ENCODE measurements around the gene HMSD. TPM values are rescaled to one million over a fixed set of nuclear protein-coding genes. Genes with fewer than 3 reads are reported as not detected.
"Not testable (repeated sequence)": the region's sequence is repeated elsewhere in the genome, so short reads cannot be mapped to it uniquely, and the experiment has no call there.

HMSD gene
- total RNA-seq, result 16.8 and 25.0 TPM in 2 replicates

GRCh38 chr18:63949068-63949737, at the start of gene HMSD:
Gene HMSD (plus strand): TSS chr18:63949301. CDS start chr18:63953456, 4,155 bp downstream.
- peaks cover 15% of the 10 kb centered on the region for H3K27me3 Mint-ChIP-seq
- intact Hi-C loops (cut with micrococcal nuclease), result loop anchor here (1.0 to 5.0 kb wide), 3 partner anchors 13 to 1232 kb away; partner anchors contain the start of gene PHLPP1
- H3K4me1 Mint-ChIP-seq, result peaks cover 37% of the 10 kb centered on the region
- peak within 1 kb of the TSS; percentile 91 for H3K27ac Mint-ChIP-seq
- H3K4me3 Mint-ChIP-seq, result peak within 1 kb of the TSS; percentile 88
- H3K36me3 Mint-ChIP-seq (ENCODE audit: low read depth), result peaks cover 11% of the 10 kb centered on the region
- peak; percentile 90 for DNase-seq
- H3K9me3 Mint-ChIP-seq, result peaks cover 7% of the 10 kb centered on the region

- Mint-ChIP-seq H3K36me3 (ENCODE audit: low read depth) (no peaks in the 10 kb centered on the region), H3K27ac (no peak overlapping the region), H3K4me1 (peaks cover 2% of the 10 kb centered on the region), H3K27me3 (peaks cover 33% of the 10 kb centered on the region), H3K9me3 (no peaks in the 10 kb centered on the region), H3K4me3 (no peak overlapping the region)
- intact Hi-C loops (cut with micrococcal nuclease), result no loop called here
- DNase-seq, result no peak
Measured at GRCh38 chr18:63903851-63904570, 45.1 kb upstream of the HMSD start.

GRCh38 chr18:63904694-63905093, 44.4 kb upstream of the HMSD start:
- peaks cover 2% of the 10 kb centered on the region for H3K4me1 Mint-ChIP-seq
- H3K27ac Mint-ChIP-seq, result no peak overlapping the region
- no peaks in the 10 kb centered on the region for H3K9me3 Mint-ChIP-seq
- no peaks in the 10 kb centered on the region for H3K36me3 Mint-ChIP-seq (ENCODE audit: low read depth)
- intact Hi-C loops (cut with micrococcal nuclease), result no loop called here
- no peak overlapping the region for H3K4me3 Mint-ChIP-seq
- DNase-seq, result no peak
- H3K27me3 Mint-ChIP-seq, result peaks cover 30% of the 10 kb centered on the region

GRCh38 chr18:63905361-63905760, 43.7 kb upstream of the HMSD start:
- Mint-ChIP-seq H3K9me3 (no peaks in the 10 kb centered on the region), H3K36me3 (ENCODE audit: low read depth) (no peaks in the 10 kb centered on the region), H3K27me3 (peaks cover 29% of the 10 kb centered on the region), H3K27ac (no peak overlapping the region), H3K4me1 (peaks cover 2% of the 10 kb centered on the region), H3K4me3 (no peak overlapping the region)
- intact Hi-C loops (cut with micrococcal nuclease), result no loop called here
- no peak for DNase-seq

GRCh38 chr18:63906056-63906455, 43.0 kb upstream of the HMSD start:
- Mint-ChIP-seq H3K27me3 (peaks cover 31% of the 10 kb centered on the region), H3K27ac (no peak overlapping the region), H3K9me3 (no peaks in the 10 kb centered on the region), H3K4me1 (peaks cover 2% of the 10 kb centered on the region), H3K4me3 (no peak overlapping the region), H3K36me3 (ENCODE audit: low read depth) (no peaks in the 10 kb centered on the region)
- intact Hi-C loops (cut with micrococcal nuclease), result no loop called here
- no peak for DNase-seq

- Mint-ChIP-seq H3K27ac (no peak within 1 kb of the TSS), H3K36me3 (ENCODE audit: low read depth) (no peaks in the 10 kb centered on the region), H3K4me3 (no peak within 1 kb of the TSS), H3K27me3 (peaks cover 34% of the 10 kb centered on the region), H3K4me1 (peaks cover 2% of the 10 kb centered on the region), H3K9me3 (no peaks in the 10 kb centered on the region)
- DNase-seq, result no peak
- intact Hi-C loops (cut with micrococcal nuclease), result no loop called here
Measured at GRCh38 chr18:63907664-63908063, 41.4 kb upstream of the HMSD start, which contains the start of gene SERPINB10. Gene SERPINB10 (plus strand): TSS chr18:63907958. CDS start chr18:63915511, 7,553 bp downstream.

- Mint-ChIP-seq H3K27me3 (peaks cover 39% of the 10 kb centered on the region), H3K4me1 (peaks cover 2% of the 10 kb centered on the region)
Measured at GRCh38 chr18:63908858-63909257, 40.2 kb upstream of the HMSD start.

GRCh38 chr18:63909870-63910269, 39.2 kb upstream of the HMSD start:
- Mint-ChIP-seq H3K27ac (no peak overlapping the region), H3K4me1 (peaks cover 2% of the 10 kb centered on the region), H3K9me3 (no peaks in the 10 kb centered on the region), H3K36me3 (ENCODE audit: low read depth) (no peaks in the 10 kb centered on the region), H3K27me3 (peaks cover 38% of the 10 kb centered on the region), H3K4me3 (no peak overlapping the region)
- intact Hi-C loops (cut with micrococcal nuclease), result no loop called here
- no peak for DNase-seq

More at GRCh38 chr18:63908858-63909257, 40.2 kb upstream of the HMSD start:
- no peak overlapping the region for H3K4me3 Mint-ChIP-seq
- intact Hi-C loops (cut with micrococcal nuclease), result no loop called here
- DNase-seq, result no peak
- H3K9me3 Mint-ChIP-seq, result no peaks in the 10 kb centered on the region
- no peak overlapping the region for H3K27ac Mint-ChIP-seq
- no peaks in the 10 kb centered on the region for H3K36me3 Mint-ChIP-seq (ENCODE audit: low read depth)

- peaks cover 40% of the 10 kb centered on the region for H3K27me3 Mint-ChIP-seq
- H3K4me1 Mint-ChIP-seq, result no peaks in the 10 kb centered on the region
- no peaks in the 10 kb centered on the region for H3K9me3 Mint-ChIP-seq
Measured at GRCh38 chr18:63917817-63918216, 31.3 kb upstream of the HMSD start.

GRCh38 chr18:63922049-63922448, 27.1 kb upstream of the HMSD start:
- no peaks in the 10 kb centered on the region for H3K4me1 Mint-ChIP-seq
- DNase-seq, result no peak
- H3K27me3 Mint-ChIP-seq, result peaks cover 41% of the 10 kb centered on the region
- no peaks in the 10 kb centered on the region for H3K9me3 Mint-ChIP-seq
- no peaks in the 10 kb centered on the region for H3K36me3 Mint-ChIP-seq (ENCODE audit: low read depth)
- intact Hi-C loops (cut with micrococcal nuclease), result no loop called here
- H3K4me3 Mint-ChIP-seq, result no peak overlapping the region
- no peak overlapping the region for H3K27ac Mint-ChIP-seq

More at GRCh38 chr18:63917817-63918216, 31.3 kb upstream of the HMSD start:
- DNase-seq, result no peak
- Mint-ChIP-seq H3K36me3 (ENCODE audit: low read depth) (no peaks in the 10 kb centered on the region), H3K27ac (no peak overlapping the region), H3K4me3 (no peak overlapping the region)
- intact Hi-C loops (cut with micrococcal nuclease), result no loop called here

- Mint-ChIP-seq H3K9me3 (no peaks in the 10 kb centered on the region), H3K4me1 (no peaks in the 10 kb centered on the region), H3K27ac (no peak overlapping the region), H3K27me3 (peaks cover 41% of the 10 kb centered on the region), H3K36me3 (ENCODE audit: low read depth) (no peaks in the 10 kb centered on the region), H3K4me3 (no peak overlapping the region)
- DNase-seq, result no peak
- intact Hi-C loops (cut with micrococcal nuclease), result no loop called here
Measured at GRCh38 chr18:63924551-63924950, 24.6 kb upstream of the HMSD start.

- Mint-ChIP-seq H3K4me1 (no peaks in the 10 kb centered on the region), H3K27me3 (peaks cover 47% of the 10 kb centered on the region), H3K4me3 (no peak overlapping the region), H3K27ac (no peak overlapping the region), H3K36me3 (ENCODE audit: low read depth) (no peaks in the 10 kb centered on the region), H3K9me3 (no peaks in the 10 kb centered on the region)
- intact Hi-C loops (cut with micrococcal nuclease), result no loop called here
- no peak for DNase-seq
Measured at GRCh38 chr18:63928331-63928730, 20.8 kb upstream of the HMSD start.

- H3K9me3 Mint-ChIP-seq; DNase-seq; intact Hi-C loops (cut with micrococcal nuclease); H3K4me1 Mint-ChIP-seq; H3K36me3 Mint-ChIP-seq (ENCODE audit: low read depth); H3K4me3 Mint-ChIP-seq; H3K27ac Mint-ChIP-seq: not testable (repeated sequence)
- H3K27me3 Mint-ChIP-seq, result peaks cover 47% of the 10 kb centered on the region
Measured at GRCh38 chr18:63929369-63929768, 19.7 kb upstream of the HMSD start.

GRCh38 chr18:63930773-63931354, 18.2 kb upstream of the HMSD start:
- H3K36me3 Mint-ChIP-seq (ENCODE audit: low read depth), result no peaks in the 10 kb centered on the region
- peaks cover 51% of the 10 kb centered on the region for H3K27me3 Mint-ChIP-seq
- no peaks in the 10 kb centered on the region for H3K9me3 Mint-ChIP-seq
- intact Hi-C loops (cut with micrococcal nuclease), result no loop called here
- no peak overlapping the region for H3K4me3 Mint-ChIP-seq
- no peak overlapping the region for H3K27ac Mint-ChIP-seq
- no peak for DNase-seq
- no peaks in the 10 kb centered on the region for H3K4me1 Mint-ChIP-seq
